Fibroblast of skin of right biceps (primary cell): ENCODE results near the gene ZNF536.
A peak's percentile ranks its signal among the peaks of the same experiment; 100 is the strongest.

Experiments
- DNase-seq: peaks from one replicate; pipeline ENCODE4 v3.0.0-alpha.2; 2013

Gene ZNF536

DNA sequence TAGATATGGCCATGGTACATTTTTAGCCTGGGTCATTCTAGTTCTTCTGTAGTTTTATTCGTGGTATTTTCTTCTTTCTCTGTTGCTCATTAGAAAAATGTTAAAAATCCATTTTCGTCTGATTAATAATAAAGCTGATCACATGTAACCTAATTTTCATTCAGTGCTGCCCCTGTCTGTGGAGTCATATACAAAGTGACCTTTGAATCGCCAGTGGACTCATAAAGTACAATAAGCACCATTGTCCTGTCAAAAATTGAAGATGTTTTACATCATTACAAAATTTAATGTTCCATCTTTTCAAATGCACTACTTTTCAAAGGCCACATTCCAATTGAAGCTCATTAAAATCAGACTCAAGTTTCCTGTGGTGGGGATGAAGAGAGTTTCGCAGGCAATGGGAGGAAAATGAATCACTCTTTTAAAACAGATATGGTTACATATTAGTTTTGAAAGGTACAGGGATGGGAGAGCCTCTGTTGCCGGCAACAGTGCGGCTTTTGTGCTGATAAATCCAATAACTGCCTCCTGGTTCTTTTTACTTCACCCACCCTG lies 205.4 kb downstream of the ZNF536 start:
- peak; percentile 20 for DNase-seq

DNA sequence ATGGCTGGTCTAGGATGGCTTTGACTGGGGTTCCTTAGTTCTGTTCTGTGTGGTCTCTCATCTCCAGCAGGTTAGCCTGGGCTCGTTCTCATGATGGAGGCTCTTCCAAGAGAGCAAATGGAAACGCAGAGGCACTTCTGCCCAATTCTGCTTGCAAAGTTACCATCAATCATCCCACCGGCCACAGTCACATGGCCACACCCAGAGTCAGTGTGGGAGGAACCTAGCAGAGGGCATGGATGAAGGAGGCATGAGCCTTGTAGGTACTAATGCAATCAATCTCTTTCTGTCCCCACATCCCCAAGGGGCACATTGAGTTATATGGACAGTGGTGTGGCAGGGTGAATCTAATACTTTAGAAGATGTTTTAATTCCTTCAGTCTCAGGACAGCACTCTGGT lies 207.2 kb downstream of the ZNF536 start:
- DNase-seq, result no peak

DNA sequence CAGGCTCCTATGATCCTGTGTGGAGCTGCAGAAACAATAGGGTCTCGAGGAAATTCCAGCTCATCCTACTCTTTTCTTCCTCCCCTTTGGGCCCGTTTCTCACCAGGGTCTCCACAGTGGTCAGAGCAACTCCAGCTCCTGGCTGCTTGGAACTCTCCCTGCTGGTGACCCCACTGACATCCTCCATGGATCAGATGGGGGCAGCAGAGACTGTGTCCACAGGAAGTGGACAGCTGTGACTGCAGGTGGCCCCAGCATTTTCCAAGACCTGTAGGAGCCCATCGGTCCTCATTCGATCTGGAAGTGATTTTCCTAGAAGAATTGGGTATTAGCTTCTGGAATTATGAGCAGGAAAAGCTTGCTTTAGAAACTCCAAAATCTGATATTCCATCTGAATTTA lies 208.5 kb downstream of the ZNF536 start:
- no peak for DNase-seq

DNA sequence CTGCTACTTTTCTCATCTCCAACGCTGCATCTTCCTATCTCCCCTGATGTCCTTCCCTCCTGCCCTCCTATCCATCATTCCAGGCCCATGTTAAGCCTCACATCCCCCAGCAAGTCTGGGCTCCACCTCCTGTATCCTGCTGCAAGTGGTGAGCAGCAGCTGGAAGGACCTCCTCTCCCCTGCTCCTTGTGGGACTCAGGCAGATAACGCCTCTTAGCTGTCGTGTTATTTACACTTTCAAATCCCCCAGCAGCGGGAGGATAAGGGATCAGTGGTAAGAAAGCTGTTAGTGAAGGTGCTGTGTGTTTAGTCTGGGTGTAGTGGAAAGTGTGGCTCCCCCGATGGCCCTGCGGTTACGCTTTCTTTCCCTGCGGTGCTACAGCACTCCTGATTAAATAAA lies 211.9 kb downstream of the ZNF536 start:
- no peak for DNase-seq

DNA sequence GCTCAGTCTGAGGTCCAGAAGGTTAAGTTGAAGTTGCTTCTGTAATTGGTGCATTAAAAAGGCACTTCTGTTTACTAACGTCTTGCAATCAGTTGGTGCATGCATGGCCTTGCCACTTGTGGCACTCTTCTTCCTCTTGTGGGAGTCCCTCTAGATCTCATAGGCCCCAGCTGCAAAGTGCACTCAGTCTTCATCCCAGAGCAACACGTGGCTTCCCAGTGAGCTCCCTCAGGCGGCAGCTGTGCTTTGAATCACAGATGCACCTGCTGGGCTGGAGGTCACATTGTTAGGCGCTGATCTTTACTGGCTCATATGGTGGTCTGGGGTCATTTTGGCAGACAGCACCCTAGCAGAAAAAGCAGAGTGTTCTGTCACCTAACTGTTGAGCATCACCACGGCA lies 215.7 kb downstream of the ZNF536 start:
- no peak for DNase-seq

DNA sequence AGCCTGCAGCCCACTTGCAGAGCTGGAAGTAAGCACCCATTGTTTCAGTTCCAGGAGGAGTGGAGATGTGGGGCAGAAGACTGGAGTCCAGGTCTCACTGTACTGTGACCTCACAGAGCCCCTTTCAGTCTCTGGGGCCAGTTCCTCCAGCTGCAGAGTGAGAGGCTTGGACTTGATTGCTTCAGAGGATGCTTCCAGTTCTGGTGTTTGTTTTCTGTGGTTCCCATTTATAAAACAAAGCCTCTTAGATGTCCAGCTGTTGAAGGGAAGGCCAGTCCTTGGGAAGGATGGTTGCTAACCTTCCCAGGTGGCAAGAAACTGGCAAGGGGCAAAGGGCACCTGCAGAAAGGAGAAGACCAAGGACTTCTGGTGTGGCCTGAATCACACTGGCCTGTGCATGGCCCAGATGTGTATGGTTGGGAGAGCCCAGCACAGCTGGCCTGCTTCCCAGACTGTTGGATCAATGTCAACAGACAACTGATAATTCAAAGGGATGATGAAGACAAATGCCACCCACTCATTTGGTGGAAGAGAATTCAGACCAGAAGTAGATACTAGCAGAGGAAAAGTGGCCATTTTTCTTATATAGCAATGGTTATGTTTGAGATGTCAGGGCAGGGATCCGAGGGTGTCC lies 218.5 kb downstream of the ZNF536 start:
- DNase-seq, result no peak

DNA sequence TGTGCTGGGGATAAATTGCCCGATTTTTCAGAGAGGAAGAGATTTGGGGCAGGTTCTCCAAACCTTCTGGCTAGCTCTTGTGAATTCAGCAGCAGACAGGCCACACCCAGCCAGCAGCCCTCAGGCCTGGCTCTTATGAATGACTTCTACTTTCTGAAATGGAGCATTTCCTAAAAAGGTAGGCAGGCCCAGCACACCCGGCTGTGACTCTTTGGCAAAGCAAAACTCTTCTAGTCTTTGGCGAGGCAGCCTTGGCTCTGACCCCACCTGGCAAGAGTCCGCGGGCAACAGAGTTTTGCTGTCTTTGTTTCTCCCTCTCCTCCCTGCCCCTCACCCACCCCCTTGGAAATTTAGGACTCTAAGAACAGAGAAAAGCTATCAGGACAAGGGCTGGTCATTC lies 221.2 kb downstream of the ZNF536 start:
- DNase-seq, result no peak

DNA sequence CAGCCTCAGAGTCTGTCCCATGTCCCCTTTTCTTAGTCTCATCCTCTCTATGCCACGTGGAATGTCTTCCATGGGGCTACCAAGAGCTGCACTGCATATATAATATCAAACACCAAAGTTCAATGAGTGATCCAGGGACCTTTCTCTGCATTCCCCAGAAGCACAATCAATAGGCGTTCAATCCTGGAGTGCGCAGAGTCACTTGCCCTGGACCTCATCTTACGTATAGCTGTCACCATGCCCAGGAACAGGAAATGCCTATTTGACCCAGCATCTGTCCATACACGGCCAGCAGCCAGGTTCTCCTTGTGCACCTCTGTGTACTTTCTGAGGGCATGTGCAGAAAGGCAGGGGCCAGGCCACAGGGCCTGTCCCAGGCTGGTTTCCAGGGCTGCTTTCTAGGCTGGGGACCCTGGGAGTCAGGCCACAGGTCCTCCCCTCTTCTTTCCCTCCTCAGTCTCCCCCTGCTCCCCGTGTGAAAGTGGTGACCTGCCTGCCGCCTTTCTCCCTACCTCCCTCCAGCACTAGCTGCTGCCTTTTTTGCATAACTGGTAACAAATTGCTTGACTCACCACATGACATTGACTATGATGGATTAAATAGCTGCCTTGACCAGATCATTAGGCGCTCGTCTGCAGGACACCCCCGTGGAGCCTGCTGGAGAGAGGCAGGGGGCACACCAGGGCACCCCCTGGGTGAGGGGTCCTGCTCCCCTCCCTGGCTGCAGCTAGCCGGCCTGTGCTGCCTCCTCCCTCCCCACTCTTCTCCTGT lies 222.0 kb downstream of the ZNF536 start:
- no peak for DNase-seq

DNA sequence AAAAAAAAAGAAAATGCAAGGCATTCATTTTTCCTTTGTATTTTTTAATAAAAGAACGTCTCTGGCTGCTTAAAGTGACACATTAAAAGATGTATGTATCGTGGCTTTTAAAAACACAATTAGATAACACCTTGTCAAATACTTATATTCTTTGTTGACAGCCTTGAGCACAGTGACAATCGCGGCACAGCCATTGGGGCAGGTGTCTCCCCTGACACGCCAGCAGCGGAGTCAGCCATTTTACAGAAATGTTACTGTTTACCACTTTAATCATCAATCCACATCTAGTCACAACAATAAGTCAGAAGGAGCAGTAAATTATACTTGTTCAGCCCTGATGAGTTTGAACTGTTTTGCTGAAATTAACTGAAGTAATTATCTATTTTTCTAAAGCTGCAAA lies 224.1 kb downstream of the ZNF536 start:
- no peak for DNase-seq

DNA sequence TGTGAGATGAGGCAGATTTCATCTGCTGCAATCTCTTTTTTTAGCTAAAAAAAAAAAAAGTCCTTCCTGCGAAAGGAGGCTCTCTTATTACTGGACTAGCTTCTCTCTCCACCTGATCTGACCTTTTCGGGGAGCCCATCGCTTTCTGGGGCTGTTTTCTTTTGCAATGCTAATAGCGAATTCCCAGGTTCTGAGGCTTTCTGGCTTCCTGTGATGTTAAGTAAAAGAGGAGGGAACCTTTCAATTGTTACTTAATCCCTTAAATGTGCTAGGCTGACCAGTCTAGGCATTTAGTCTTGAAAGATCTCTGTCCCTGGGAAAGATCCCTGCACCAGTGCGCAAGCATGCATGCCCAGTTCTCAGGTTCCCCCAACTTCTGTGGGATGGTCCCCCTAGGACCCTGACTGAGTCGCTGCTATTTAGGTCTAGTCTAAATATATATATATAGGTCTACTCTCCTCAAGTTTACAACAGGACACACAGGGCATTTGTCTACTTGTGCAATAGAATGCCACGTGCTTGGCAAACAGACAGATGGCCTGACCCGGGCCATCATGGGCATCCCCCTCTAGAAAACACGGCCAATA lies 224.7 kb downstream of the ZNF536 start:
- DNase-seq, result no peak

DNA sequence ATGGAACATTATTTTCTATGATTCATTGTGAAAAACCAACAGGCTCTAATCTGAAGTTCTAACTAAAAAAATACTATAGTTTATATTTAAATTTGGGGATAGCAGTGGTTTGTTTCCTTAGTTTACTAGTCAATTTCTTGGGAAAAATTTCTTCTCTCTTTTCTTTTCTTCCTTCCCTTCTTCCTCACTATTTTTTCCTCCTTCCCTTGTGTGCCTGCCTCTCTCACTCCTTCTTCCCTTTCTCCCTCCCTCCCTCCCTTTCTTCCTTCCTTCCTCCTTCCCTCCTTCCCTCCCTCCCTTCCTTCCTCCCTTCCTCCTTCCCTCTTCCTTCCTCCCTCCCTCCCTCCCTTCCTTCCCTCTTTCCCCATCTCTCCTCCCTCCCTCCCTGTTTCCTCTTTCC lies 226.5 kb downstream of the ZNF536 start:
- DNase-seq, result no peak

DNA sequence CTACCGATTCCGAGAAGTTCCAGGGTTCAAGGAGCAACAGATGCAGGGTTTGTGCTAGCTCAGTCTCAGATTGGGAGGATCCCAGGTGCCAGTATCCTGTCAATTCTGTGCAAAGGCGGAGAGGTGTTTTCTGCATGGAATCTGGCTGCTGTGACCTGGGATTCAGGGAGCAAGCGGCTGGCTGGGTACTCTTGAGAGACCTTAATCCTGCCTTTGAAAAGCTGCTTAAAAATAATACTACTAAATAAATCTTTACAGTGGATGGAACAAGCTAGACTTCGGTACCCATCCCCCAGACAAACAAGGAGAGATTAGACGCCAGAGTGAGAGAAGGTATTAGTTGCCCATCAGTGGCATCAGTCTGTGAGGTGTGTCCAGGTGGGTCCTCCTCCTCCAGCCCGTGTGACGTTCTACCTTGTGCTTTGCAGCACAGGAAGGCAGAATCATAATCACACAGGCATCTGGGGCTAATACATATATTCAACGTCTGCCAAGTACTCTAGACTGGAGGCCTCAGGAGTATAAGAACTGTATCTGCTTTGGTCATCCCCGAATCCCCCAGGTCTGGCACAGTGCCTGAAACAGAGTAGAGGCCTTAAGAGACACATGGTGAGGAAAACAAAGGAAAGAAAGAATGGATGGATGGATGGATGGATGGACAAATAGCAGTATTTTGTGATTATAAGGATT lies 230.6 kb downstream of the ZNF536 start:
- DNase-seq, result no peak

DNA sequence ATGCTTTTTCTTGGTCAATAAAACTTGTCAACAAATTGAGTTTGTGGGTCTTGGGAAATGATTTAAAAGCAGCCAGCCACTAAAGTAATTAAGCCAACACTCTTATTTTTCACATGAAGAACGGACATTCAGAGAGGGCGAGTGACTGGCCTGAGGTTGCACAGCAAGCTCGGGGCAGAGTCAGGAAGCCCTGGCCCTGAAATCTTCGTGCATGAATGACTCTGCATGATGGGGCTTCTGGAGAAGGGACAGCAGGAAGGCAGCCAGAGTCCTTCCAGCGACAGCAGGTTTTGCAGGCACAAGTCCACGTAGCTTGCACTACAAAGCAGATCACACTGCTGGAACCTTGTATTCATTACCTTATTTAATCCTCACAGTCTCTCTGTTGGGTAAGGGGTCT lies 232.5 kb downstream of the ZNF536 start:
- DNase-seq, result no peak

DNA sequence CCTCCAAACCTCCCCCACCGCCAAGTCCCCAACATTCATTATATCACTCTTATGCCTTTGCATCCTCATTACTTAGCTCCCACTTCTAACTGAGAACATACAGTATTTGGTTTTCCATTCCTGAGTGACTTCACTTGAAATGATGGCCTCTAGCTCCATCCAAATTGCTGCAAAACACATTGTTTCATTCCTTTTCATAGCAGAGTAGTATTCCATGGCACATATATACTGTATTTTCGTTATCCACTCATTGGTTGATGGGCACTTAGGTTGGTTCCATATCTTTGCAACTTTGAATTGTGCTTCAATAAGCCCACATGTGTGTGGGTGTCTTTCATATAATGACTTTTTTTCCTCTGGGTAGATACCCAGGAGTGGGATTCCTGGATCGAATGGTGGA lies 233.1 kb downstream of the ZNF536 start:
- no peak for DNase-seq

DNA sequence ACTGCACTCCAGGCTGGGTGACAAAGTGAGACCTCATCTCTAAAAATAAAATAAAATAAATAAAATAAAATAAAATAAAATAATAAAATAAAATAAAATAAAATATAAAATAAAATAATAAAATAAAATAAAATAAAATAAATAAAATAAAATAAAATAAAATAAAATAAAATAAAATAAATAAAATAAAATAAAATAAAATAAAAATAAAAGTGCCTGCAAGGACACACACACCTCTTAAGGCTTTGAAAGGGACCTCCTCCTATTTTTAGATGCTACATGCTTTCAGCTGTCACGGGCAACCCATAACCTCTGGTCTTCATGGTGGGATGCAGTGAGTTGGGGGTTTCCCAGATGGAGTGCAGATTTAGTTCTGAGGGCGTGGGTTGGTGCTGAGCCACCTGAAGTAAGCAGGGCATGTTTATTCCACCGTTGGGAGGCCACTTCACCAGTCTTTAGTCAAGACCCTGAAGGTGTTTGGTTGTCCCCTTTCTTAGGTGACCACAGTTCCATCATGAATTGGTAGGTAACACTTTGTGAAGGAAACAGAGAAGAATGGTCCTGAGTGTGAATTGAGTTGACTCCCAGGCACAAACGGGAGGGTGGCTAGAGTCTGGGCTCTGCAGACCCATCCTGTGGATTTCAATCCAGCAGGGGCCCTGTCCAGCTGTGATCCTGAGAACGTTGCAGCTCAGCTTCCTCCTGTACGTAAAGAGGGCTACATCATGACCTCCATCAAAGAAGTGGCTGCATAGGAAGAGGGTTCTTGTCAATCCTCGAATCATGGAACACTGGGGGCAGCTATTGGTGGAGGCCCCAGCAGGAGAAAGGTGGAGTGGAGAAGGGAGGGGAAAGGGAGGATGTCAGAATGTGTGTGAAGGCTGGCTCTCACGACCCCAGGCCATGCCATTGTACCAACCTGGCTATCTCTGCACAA lies 234.2 kb downstream of the ZNF536 start:
- no peak for DNase-seq
